Erythroblast (primary cell): ENCODE results near the gene SOX6.

Experiments
- GATA1 ChIP-seq: IDR thresholded peaks from 2 replicates; pipeline ENCODE4 v1.6.1; 2011; ENCODE audit warnings: low read depth, mild to moderate bottlenecking, control low read depth, low read length, moderate library complexity
- POLR2A ChIP-seq: IDR thresholded peaks from 2 replicates; pipeline ENCODE4 v1.6.1; 2011; ENCODE audit warnings: mild to moderate bottlenecking, low read length

- no peak for TF ChIP-seq POLR2A
- TF ChIP-seq GATA1, result no peak
Measured at GRCh38 chr11:16382638-16383380, 26.5 kb upstream of the SOX6 start.
